ENCODE measurements around the gene TMX3. TPM values are rescaled to one million over a fixed set of nuclear protein-coding genes. Genes with fewer than 3 reads are reported as not detected.

TMX3 gene
- total RNA-seq, 1 donor from 2014 or later, result 23.0 TPM

DNA sequence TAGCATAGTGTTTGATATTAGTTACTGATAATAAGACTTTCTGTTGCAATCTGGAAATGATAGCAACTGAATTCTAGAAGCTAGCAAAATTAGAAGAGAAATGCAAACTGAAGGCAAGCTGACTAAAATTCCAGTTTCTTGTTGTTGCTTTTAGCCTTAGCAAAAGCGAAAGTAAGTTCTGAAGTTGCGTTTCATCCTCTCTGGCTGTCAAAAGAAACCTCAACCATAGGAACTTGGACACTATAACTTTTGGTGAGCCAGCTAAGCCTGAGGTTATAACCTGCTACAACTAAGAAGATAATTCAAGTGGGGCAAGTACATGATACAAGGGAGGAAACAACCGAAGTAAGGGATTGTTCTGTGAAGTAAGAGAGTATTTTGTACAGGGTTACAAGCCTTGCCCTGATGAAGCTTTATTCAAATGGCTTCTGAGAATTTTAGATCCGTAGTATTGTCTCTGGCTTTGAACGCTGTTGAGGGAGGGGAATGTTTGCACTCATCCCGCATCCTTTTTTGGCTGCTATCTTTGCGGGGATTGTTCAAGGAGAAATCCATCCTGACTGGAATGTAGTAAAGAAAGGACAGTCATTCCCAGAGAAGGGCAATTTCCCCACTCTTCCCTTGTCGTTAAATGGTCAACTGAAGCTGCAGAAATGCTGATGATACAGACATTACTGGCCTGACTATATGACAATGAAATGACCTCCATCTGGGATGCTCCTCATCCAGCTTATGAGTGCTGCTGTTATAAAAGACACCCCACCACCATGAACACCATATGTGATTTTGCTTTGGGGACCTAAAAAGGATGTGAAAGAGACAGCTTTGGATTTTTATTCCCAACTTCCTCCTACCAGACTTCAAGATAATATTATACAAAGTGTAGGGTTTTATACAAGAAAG, 7.0 kb upstream of the TMX3 start:
- DNase-seq (no peak), ATAC-seq (ENCODE audit: poor library complexity) (peak; percentile 64)
- intact Hi-C loops (cut with DNase I), result no loop called here

DNA sequence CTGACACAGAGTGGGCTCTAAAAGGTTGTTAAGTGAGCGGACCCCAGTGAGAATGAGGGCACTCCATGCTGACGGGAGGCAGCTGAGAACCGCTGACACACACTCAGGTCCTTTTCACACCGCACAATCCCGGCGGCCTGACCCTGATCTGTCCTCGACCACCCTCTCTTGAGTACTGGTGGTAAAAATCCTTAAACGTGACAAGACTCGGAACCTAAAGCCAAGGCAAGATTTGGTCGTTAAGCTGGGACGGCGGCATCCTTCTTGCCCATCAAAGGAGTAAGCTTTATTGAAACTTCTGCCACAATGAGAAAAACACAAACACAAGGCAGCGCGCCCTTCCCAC, 569 bp downstream of the TMX3 start:
- ATAC-seq (ENCODE audit: poor library complexity), result peak; percentile 39
- no peak for DNase-seq
- intact Hi-C loops (cut with DNase I), result no loop called here

DNA sequence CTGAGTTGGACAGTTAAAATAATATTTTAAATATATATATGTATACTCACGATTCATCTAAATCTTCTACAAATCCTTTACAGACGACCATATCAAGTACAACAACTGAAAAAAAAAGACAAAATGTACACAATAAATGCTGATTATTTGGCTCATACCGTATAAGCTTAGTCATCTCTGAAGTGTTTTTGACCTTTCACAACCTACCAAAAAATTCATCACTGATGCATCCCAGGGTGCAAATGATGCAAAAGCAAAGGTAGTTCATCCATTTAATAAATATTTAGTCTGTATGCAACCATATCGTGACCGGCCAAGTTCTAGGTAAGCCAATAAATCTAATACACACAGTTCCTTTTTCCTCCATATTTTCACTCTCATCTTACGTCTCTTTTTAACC, 1.1 kb downstream of the TMX3 start:
- intact Hi-C loops (cut with DNase I), result no loop called here
- no peak for DNase-seq
- ATAC-seq (ENCODE audit: poor library complexity), result no peak

DNA sequence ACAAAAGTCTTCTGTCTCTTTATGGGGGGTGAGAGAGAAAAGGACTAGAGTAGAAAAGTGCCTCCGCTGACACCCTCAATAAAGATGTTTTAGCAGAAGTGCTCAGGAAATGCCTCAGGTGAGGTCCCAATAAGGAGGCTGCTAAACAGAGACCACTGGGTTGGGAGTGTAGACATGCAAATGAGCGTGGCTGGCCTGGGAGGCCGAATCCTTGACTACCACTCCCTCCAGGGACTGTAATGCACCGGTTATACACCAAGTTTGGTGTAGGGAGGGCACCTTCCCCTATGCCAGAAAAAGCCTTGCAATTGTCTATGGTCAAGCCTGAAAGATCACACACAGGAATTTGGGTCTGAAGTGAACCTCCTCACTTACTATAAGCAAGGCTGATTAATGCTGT, 1.8 kb downstream of the TMX3 start:
- intact Hi-C loops (cut with DNase I), result no loop called here
- DNase-seq, result no peak

DNA sequence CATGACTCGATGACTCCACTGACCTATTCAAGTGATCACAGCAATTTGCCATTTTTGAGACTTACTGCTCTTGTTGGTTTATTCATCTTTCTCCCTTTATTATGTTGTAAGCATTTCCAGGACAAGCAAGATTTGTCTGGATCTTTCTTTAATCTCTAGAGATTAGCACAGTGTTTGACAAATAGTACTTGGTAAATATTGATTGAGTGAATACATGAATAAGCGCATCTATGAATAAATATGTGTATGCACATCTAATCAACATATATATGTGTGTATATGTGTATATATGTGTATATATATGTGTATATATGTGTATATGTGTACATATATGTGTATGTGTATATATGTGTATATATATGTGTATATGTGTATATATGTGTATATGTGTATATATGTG, 7.3 kb downstream of the TMX3 start:
- intact Hi-C loops (cut with DNase I), result no loop called here
- ATAC-seq (ENCODE audit: poor library complexity) (no peak), DNase-seq (no peak)

More for the DNA sequence above, 1.8 kb downstream of the TMX3 start:
- no peak for ATAC-seq (ENCODE audit: poor library complexity)

DNA sequence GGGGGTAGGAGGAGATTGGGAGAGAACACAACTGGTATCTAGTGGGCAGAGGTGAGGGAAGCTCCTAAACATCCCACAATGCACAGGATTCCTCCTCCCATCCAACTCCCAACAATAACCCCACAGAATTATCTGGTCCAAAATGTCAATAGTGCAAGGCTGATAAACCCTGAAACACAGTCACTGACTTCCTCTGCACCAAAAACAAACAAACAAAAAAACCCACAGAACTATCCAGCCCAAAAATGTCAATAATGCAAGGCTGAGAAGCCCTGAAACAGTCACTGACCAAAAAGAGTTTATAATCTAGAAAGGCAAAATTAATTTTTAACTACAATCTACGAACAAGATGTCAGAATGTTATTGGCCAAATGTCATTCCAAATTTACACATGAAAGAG, 9.8 kb downstream of the TMX3 start:
- intact Hi-C loops (cut with DNase I), result no loop called here
- DNase-seq (no peak), ATAC-seq (ENCODE audit: poor library complexity) (no peak)

DNA sequence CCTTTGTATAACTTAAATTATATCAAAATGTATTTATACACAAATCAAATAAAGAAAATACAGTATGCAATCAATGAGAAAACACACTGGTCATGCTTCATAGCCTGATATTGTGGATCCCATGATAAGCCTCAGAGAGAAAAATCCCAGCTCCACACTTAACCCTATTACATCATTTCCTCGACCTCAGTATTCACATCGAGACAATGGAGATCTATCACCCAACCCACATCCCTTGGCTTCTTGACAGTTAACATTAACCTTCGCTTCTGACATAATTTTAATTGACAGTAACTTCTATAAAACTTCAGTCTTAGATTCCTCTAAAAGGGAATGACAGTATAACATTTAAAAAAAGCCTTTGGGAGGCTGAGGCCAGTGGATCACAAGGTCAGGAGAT, 11.6 kb downstream of the TMX3 start:
- ATAC-seq (ENCODE audit: poor library complexity), result no peak
- no peak for DNase-seq
- intact Hi-C loops (cut with DNase I), result no loop called here

DNA sequence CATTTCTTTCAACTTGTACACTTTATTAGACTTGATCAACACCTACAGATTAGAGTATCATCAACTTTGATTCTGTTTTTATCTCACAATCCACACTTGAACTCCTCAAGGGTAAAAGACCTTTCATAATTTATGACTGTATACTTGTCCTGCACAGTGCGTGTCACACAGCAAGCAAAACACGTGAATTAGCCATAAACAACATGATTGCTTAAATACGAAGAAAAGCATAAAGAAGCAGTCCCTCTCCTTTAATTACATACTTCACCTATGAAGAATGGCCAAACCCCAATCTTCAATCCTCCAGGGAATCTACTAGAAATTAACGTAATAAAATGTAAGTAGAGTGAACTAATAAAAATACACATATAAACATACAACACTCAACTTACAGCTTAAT, 13.6 kb downstream of the TMX3 start:
- intact Hi-C loops (cut with DNase I), result no loop called here
- no peak for DNase-seq
- no peak for ATAC-seq (ENCODE audit: poor library complexity)

DNA sequence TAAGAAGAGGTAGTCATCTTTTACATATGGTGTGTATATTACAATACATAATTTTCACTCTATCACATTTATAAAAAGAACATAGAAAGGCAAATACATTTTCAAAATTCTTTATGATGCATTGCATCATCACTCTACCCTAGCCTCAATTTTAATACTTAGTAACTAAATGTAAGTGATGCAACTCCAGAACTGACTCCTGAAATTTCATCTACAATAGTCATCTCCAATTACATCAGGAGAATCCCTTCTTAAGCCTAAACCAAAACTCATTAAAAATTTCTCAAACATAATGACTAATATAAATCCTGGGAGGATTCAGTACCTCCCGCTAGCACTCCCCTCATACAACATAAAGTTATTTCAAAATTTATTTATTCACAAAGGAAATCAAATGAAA, 15.9 kb downstream of the TMX3 start:
- intact Hi-C loops (cut with DNase I), result no loop called here
- no peak for DNase-seq
- no peak for ATAC-seq (ENCODE audit: poor library complexity)

DNA sequence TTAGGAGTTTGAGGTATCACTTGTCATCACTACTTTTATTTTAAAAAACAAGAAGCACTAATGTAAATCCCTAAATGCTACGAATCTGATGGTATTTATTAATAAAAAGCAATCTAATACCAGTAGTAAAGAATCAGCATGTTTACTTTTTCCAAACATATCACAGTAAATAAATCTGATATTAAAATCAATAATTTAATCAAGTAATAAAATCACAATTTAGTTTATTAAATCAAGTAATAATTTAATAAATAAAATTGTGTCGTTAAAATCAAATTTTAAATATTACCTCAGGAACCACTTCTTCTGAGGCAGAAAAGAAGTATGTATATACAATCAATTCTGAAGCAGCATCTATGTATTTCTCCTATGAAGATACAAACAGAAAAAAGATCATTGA, 18.0 kb downstream of the TMX3 start:
- ATAC-seq (ENCODE audit: poor library complexity) (no peak), DNase-seq (no peak)
- intact Hi-C loops (cut with DNase I), result no loop called here

DNA sequence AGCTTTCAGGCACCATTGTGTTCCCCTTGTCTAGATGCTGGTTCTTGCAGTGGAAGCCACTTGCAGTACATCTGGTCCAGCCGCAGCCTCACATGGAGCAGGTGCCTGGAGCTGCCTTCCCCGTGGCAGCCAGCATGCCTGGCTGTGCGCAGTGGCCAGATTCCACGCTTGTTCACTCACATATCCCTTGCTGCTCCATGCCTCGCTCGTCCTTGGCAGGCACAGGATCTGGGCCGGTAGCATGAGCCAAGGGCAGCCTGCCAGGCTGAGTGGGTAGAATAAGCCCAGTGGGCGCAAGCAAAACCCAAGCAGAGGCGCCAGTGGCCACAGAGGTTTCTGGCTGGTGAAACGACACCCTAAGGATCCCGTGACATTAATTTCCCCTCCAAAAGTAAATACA, 20.6 kb downstream of the TMX3 start:
- ATAC-seq (ENCODE audit: poor library complexity) (no peak), DNase-seq (peak; percentile 42)
- intact Hi-C loops (cut with DNase I), result no loop called here

DNA sequence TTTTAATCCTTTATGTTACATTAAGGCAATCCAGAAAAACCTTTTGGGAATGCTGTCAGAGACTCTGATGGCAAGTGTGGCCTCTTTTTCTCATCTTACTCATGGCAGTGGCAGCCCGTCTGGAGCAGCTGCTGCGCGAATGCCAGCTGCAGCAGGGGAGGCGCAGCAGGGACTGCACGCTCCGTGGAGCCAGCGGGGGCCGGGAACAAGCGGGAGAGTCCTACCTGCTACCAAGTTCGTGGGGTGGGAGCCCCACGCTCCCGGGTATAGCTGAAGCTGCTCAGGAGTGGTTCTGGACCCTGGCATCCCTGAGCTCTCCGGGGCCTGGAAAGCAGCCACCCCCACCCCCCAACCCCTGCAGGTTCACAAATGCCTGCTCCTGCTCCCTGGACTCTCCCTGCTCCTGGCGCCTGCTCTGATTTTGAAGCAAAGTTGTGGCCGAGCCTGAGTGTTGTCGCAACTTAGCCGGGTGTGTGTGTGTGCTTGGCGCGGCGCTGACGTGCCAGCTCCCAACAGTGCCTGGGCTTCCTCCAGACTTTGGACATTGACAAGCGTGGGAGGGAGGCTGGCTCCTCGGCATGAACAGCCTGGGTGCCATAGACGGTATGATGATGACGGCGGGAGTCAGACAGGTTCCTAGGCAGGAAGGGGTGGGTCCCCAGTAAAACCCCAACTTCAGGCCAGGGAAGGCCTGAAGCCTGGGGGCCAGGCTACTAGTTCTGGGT, 21.7 kb downstream of the TMX3 start:
- intact Hi-C loops (cut with DNase I), result no loop called here
- DNase-seq (no peak), ATAC-seq (ENCODE audit: poor library complexity) (no peak)

DNA sequence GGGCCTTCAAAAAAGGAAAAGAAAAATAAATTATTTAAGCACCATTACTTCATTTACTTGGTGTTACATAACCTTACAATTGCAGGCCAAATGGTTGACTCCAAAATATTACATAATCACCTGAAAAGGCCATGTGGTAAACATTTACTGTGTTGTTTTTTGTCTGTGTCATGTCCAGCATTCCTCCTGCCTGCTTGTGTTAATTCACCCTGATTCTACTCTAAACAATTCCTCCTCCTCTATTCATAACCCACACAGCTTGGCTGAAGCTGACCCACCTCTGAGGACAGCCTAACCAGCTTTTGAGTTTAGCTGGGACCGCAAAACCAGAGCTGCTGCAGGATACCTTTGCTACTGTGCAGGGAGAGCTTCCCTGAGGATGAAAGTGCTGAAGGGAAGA, 35.4 kb downstream of the TMX3 start:
- DNase-seq, result no peak
- ATAC-seq (ENCODE audit: poor library complexity), result peak; percentile 61
- intact Hi-C loops (cut with DNase I), result no loop called here

DNA sequence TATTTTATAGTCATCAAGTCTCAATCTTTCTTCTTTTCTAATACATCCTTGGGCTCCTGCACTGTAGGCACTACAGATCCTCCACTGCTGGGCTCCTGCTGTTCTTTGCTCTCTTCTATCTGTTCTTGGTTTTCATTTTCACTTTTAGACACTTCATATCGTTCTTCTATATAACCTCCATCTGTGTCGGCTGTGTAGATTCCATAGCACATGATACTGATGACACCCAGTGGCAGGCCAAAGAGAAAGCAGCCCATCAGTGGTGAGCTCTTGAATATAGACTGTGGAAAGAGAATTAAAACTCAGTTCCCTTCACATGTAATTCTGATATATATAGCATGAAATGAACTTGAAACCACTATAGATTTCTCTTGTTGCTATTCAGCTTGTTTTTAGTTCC, 38.0 kb downstream of the TMX3 start:
- ATAC-seq (ENCODE audit: poor library complexity), result no peak
- intact Hi-C loops (cut with DNase I), result no loop called here
- DNase-seq, result no peak

DNA sequence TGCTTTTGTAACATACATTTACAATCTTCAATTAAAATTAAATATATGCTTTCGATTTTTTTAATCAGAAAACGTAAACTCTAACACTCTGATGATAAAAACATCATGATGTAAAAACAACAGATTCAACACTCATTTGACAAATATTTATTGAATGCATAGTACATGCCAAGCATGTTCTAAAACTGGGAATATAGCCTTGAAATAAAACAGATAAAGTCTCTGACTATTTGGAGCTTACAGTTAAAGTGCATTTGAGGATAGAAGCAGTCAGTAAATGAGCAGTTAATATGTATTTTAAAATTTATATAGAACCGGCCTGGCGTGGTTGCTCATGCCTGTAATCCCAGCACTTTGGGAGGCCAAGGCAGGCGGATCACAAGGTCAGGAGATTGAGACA, 47.8 kb downstream of the TMX3 start:
- ATAC-seq (ENCODE audit: poor library complexity), result no peak
- intact Hi-C loops (cut with DNase I), result no loop called here
- no peak for DNase-seq

DNA sequence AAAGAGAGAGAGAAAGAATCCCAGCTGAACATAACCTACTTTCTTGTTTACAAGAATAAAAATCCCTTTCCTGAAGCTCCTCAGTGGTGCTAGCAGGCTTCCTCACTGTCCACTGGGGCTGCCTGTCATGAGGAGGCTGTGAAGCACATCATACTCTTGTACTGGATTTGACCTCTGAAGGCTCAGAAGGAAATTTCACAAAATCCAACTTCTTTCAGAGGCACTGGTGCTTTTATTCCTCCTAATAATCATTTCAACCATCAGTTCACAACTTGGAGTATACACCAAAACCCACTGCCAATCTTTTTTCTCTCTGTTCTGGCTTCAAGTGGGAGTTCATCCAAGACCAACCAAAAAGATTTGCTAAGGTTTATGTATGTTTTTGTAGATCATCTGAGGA, 48.5 kb downstream of the TMX3 start:
- ATAC-seq (ENCODE audit: poor library complexity) (peak; percentile 41), DNase-seq (no peak)
- intact Hi-C loops (cut with DNase I), result no loop called here

DNA sequence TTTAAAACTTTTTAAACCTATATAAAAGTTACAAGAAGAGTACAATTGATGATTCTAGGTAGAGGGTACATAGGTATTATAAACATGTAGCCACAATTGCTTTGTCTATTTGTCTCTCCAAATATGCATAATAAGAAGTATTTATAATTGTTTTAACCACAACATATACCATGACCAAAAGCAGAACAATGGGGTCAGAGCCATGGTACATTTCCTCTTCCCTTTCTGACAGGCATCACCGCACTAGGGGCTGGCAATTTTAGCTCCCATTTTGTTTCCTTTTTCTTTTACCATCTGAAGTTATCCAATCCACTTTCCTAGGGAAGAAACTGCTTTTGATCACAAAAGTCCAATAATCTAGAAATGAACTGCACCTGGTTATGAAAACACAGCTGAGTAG, 49.3 kb downstream of the TMX3 start:
- intact Hi-C loops (cut with DNase I), result no loop called here
- no peak for ATAC-seq (ENCODE audit: poor library complexity)
- DNase-seq, result no peak

DNA sequence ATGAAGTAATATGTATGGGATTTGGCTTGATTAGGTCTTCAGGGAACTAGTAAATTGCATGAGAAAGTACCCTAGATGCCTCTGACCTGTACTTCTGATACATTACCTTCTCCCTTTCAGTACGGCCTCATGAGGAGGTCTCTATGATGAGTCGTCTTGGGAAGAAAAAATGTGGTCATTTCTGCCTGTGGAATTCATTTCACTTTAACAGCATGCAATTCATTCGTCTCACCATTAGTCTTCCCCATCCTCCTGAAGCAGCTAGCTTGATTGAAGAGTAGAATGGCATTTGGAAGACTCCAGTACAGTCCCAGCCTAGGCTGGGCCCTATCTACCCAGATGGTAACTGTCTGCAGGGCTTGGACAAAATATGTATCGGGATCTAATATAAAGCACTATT, 52.2 kb downstream of the TMX3 start:
- intact Hi-C loops (cut with DNase I), result loop anchor here (2.0 kb wide), 1 partner anchor 1446 kb away; no protein-coding TSS in a partner anchor
- DNase-seq (no peak), ATAC-seq (ENCODE audit: poor library complexity) (no peak)

DNA sequence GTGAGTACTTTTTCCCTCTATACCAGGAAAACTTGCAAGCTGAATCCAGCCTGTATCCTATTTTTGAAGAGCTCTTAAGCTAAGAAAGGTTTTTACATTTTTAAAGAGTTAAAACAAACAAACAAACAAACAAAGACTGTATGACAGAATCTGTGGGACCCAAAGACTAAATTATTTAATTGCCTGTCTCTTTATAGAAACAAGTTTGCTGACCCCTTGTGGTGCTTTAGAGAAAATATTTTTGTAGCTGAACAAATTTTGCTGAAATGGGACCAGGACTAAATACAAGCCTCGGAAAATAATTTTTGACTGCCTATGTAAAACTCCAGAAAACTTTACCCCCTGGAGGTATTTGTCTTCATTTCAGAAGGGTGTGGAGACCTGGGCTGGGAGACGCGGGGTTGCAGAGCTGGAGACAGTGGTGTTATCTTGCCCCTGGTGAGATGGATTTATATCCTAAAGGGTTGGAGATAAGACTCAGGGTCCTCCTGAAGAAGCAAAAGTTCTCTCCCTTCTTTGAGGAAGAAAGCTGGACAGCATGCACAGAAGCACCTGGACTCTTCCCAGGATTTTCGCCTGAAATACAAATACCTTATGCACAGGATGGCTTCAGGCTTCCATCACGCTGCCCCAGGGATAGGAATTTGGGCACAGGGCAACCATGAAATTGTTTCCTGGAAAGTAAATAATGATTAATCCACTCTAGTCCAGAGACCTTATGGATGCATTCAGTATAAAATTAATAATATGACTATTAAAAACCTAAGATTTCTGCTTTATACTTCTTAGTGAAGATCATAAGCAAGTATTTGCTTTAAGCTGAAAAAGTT, 54.3 kb downstream of the TMX3 start:
- DNase-seq (no peak), ATAC-seq (ENCODE audit: poor library complexity) (no peak)
- intact Hi-C loops (cut with DNase I), result no loop called here

DNA sequence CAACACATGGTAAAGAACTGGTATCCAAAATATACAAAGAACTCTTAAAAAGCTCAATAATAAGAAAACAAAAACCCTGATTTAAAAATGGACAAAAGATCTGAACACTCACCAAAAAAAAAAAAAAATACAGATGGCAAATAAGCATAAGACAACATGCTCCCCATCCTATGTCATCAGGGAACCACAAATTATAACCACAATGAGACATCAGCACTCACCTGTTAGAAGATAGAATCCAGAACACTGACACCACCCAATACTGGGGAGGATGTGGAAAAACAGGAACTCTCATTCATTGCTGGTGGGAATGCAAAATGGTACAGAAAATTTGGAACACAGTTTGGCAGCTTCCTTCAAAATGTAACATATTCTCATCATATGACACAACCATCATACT, 66.7 kb downstream of the TMX3 start:
- DNase-seq (no peak), ATAC-seq (ENCODE audit: poor library complexity) (no peak)
- intact Hi-C loops (cut with DNase I), result no loop called here

All from Right ventricle myocardium superior (tissue), 1 donor.